Measurements from ENCODE around the gene CEACAM19. TPM values are rescaled to one million over a fixed set of nuclear protein-coding genes. Genes with fewer than 3 reads are reported as not detected.

Gene CEACAM19
- total RNA-seq, 1 experiment from 2014 or later: 3.5 TPM

GRCh38 chr19:44692379-44692721 lies 21.1 kb downstream of the CEACAM19 start:
- Histone ChIP-seq H3K27ac (ENCODE audit: insufficient read length, low read depth, low read length) (no peak overlapping the region), H3K4me1 (ENCODE audit: insufficient read depth, low read length) (no peaks in the 10 kb centered on the region), H2AFZ (ENCODE audit: low read length) (no peak overlapping the region), H4K8ac (replicated peaks; ENCODE audit: insufficient read length, low read depth, low read length) (no peak overlapping the region), H2BK20ac (ENCODE audit: low read depth, low read length, poor library complexity, severe bottlenecking) (no peak overlapping the region), H4K5ac (ENCODE audit: insufficient read length, low read depth, low read length) (no peak overlapping the region), H4K91ac (ENCODE audit: insufficient read length, low read depth, low read length) (no peak overlapping the region), H2AK5ac (ENCODE audit: insufficient read length, low read length) (no peak overlapping the region), H3K18ac (ENCODE audit: insufficient read length, low read depth, low read length) (no peak overlapping the region), H4K20me1 (ENCODE audit: control insufficient read depth, insufficient read depth, insufficient read length) (no peaks in the 10 kb centered on the region), H3K27me3 (ENCODE audit: insufficient read depth, low read length) (no peaks in the 10 kb centered on the region), H2BK12ac (ENCODE audit: insufficient read length, low read depth, low read length) (no peak overlapping the region), H3K14ac (ENCODE audit: insufficient read depth, low read length) (no peak overlapping the region), H2BK5ac (ENCODE audit: insufficient read length, low read length) (no peak overlapping the region), H3K4me2 (ENCODE audit: insufficient read depth, insufficient read length, low read length) (no peak overlapping the region), H3K79me1 (ENCODE audit: insufficient read depth, low read depth, low read length, poor library complexity, severe bottlenecking) (no peaks in the 10 kb centered on the region), H3K23me2 (ENCODE audit: insufficient read length, low read depth, low read length, poor library complexity, severe bottlenecking) (no peaks in the 10 kb centered on the region), H2BK120ac (ENCODE audit: low read depth, low read length, poor library complexity, severe bottlenecking) (no peak overlapping the region), H3K9me3 (ENCODE audit: control insufficient read depth, low read depth, low read length) (no peaks in the 10 kb centered on the region), H3K9ac (ENCODE audit: extremely low read depth, insufficient read length, low read length) (no peak overlapping the region), H3K56ac (ENCODE audit: insufficient read length, low read depth, low read length) (no peak overlapping the region), H3K79me2 (ENCODE audit: insufficient read depth, low read length) (no peaks in the 10 kb centered on the region), H2BK15ac (ENCODE audit: low read depth, low read length) (no peak overlapping the region), H3K4ac (ENCODE audit: low read depth, low read length) (no peak overlapping the region), H3T11ph (ENCODE audit: low read length) (no peak overlapping the region), H3K23ac (ENCODE audit: insufficient read length, low read depth, low read length) (no peak overlapping the region)
- Mint-ChIP-seq H3K9me3 (no peaks in the 10 kb centered on the region), H3K27me3 (ENCODE audit: low read depth) (peaks cover 8% of the 10 kb centered on the region), H3K4me1 (peaks cover 16 to 18% of the 10 kb centered on the region in 2 experiments), H3K4me3 (no peak overlapping the region), H3K36me3 (ENCODE audit: insufficient read depth in 1 of 3, low read depth in 3 of 3) (no peaks in the 10 kb centered on the region), H3K27ac (no peak overlapping the region)
- TF ChIP-seq, protein P1, sequence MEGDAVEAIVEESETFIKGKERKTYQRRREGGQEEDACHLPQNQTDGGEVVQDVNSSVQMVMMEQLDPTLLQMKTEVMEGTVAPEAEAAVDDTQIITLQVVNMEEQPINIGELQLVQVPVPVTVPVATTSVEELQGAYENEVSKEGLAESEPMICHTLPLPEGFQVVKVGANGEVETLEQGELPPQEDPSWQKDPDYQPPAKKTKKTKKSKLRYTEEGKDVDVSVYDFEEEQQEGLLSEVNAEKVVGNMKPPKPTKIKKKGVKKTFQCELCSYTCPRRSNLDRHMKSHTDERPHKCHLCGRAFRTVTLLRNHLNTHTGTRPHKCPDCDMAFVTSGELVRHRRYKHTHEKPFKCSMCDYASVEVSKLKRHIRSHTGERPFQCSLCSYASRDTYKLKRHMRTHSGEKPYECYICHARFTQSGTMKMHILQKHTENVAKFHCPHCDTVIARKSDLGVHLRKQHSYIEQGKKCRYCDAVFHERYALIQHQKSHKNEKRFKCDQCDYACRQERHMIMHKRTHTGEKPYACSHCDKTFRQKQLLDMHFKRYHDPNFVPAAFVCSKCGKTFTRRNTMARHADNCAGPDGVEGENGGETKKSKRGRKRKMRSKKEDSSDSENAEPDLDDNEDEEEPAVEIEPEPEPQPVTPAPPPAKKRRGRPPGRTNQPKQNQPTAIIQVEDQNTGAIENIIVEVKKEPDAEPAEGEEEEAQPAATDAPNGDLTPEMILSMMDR (conservative IDR thresholded peaks at IDR 0.05): no peak
- WGBS (ENCODE audit: extremely low coverage, insufficient read length, low lambda C conversion rate): no CpG with 5 or more reads among the region's 5 CpGs
- no peak for DNase-seq
